Kidney (tissue), 14 donors: ENCODE results near the gene CD226. TPM values are rescaled to one million over a fixed set of nuclear protein-coding genes. Genes with fewer than 3 reads are reported as not detected.

Experiments
- DNase-seq, 5 donors: peaks; one replicate each; pipeline ENCODE4 v3.0.0-alpha.2; 2013 to 2020
- FAIRE-seq: peaks from 2 replicates; lab custom pipeline; 2012; peaks lifted over from hg19 to GRCh38; lab: Jason Lieb, UNC
- H3K27ac ChIP-seq, 2 donors: one replicate each; pipeline ENCODE4 v1.7.0; 2013; ENCODE audit warnings: low read depth in 2 of 2, low read length in 2 of 2, inconsistent platforms in 1 of 2
- H3K27me3 ChIP-seq: one replicate; pipeline ENCODE4 v1.7.1; 2013; ENCODE audit warnings: low read length, inconsistent platforms; ENCODE audit not compliant: control insufficient read depth, insufficient read depth
- H3K36me3 ChIP-seq, 3 donors: one replicate each; pipeline versions ENCODE4 v1.7.0 to v1.7.1; 2013; ENCODE audit warnings: low read length in 3 of 3, control low read depth in 1 of 3, inconsistent platforms in 1 of 3; ENCODE audit not compliant: insufficient read depth in 3 of 3, control insufficient read depth in 2 of 3
- H3K4me1 ChIP-seq, 3 donors: one replicate each; pipeline versions ENCODE4 v1.7.0 to v1.7.1; 2013; ENCODE audit warnings: low read length in 3 of 3, inconsistent platforms in 1 of 3, low read depth in 1 of 3; ENCODE audit not compliant: control insufficient read depth in 2 of 3, insufficient read depth in 2 of 3
- H3K4me3 ChIP-seq, 3 donors: one replicate each; pipeline versions ENCODE4 v1.7.0 to v1.8.1; 2013; ENCODE audit warnings: low read length in 3 of 3, control low read depth in 1 of 3, inconsistent platforms in 1 of 3
- H3K9ac ChIP-seq, 3 donors: one replicate each; pipeline versions ENCODE4 v1.7.0 to v1.7.1; 2013; ENCODE audit warnings: low read length in 3 of 3, control low read depth in 1 of 3, inconsistent platforms in 1 of 3
- H3K9me3 ChIP-seq, 3 donors: one replicate each; pipeline versions ENCODE4 v1.7.0 to v1.7.1; 2013; ENCODE audit warnings: low read length in 3 of 3, control low read depth in 1 of 3, inconsistent platforms in 1 of 3; ENCODE audit not compliant: control insufficient read depth in 2 of 3, insufficient read depth in 1 of 3
- intact Hi-C: fragments of 100-400 bp; cut with DNase I; formaldehyde crosslinking; loops from one replicate; pipeline ENCODE4 v1.11.1; 2022
- polyA plus RNA-seq: library from polyadenylated mRNA; stranded (reverse); fragments of 350-450 nt; fragmentation: Illumina TruSeq; extraction: RNeasy Lipid Tissue Mini Kit (QIAGEN cat#74804); gene quantifications from one replicate; pipeline ENCODE4 v1.2.3, GENCODE V29; 2014; ENCODE audit warnings: low read depth, low replicate concordance; ENCODE audit not compliant: insufficient read depth
- total RNA-seq: library from RNA; stranded (reverse); fragmentation: NEBNext Ultra II Directional; extraction: Animal tissue kit (Norgen Biotek cat#: 25700); gene quantifications from one replicate; pipeline ENCODE4 v1.2.1, GENCODE V29; 2021
- TF ChIP-seq, protein P1 (sequence below): IDR thresholded peaks from 3 replicates; pipeline ENCODE4 v1.5.1; 2012; ENCODE audit warnings: mild to moderate bottlenecking, moderate library complexity, borderline replicate concordance; ENCODE audit not compliant: insufficient read depth; ENCODE audit errors: extremely low read depth
- donor health status: control.
- donor health status: control.
- donor health status: control.
- donor health status: control.
- donor health status: control.
- donor health status: DM: yes; HTN: yes; CAD: no.
- donor health status: Normal renal cell carcinoma (clear cell type).

CD226 gene
- total and polyA plus RNA-seq, 2 donors from 2014 or later = 0.28 to 5.0 TPM

GRCh38 chr18:69841117-69841516, 106.6 kb downstream of the CD226 start:
- no peaks in the 10 kb centered on the region for H3K9me3 ChIP-seq
- H3K4me1 ChIP-seq = no peaks in the 10 kb centered on the region
- H3K9ac ChIP-seq = no peak overlapping the region
- FAIRE-seq (no peak), DNase-seq (peak in 2 of 5 donors; percentile 11 to 16)
- intact Hi-C loops = no loop called here
- no peak overlapping the region for H3K27ac ChIP-seq
- H3K36me3 ChIP-seq = no peaks in the 10 kb centered on the region
- no peak overlapping the region for H3K4me3 ChIP-seq
- no peaks in the 10 kb centered on the region for H3K27me3 ChIP-seq
- TF ChIP-seq, protein P1, sequence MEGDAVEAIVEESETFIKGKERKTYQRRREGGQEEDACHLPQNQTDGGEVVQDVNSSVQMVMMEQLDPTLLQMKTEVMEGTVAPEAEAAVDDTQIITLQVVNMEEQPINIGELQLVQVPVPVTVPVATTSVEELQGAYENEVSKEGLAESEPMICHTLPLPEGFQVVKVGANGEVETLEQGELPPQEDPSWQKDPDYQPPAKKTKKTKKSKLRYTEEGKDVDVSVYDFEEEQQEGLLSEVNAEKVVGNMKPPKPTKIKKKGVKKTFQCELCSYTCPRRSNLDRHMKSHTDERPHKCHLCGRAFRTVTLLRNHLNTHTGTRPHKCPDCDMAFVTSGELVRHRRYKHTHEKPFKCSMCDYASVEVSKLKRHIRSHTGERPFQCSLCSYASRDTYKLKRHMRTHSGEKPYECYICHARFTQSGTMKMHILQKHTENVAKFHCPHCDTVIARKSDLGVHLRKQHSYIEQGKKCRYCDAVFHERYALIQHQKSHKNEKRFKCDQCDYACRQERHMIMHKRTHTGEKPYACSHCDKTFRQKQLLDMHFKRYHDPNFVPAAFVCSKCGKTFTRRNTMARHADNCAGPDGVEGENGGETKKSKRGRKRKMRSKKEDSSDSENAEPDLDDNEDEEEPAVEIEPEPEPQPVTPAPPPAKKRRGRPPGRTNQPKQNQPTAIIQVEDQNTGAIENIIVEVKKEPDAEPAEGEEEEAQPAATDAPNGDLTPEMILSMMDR = no peak

DNA sequence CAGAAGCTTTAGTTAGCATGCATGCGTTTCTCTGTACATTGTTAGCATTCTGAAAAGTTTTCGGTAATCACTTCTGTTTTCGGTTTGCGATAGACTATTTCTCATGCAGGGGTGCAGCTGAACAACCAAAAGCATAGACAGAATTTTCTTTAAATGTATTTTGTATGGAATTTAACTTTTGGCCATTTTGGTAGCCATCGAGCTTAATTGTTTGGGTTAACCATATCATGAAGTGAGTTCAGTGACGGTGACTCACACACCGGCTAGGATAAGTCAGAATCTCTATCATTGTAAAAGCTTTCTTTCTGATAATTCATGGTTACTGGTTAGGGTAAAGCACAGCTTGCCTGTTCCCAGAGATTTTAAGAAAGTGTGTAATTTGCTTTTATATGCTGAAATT, 107.2 kb downstream of the CD226 start:
- Histone ChIP-seq H3K4me3 (no peak overlapping the region), H3K4me1 (no peaks in the 10 kb centered on the region), H3K36me3 (no peaks in the 10 kb centered on the region), H3K9me3 (no peaks in the 10 kb centered on the region), H3K9ac (no peak overlapping the region), H3K27me3 (no peaks in the 10 kb centered on the region), H3K27ac (no peak overlapping the region)
- TF ChIP-seq, protein P1 = no peak
- FAIRE-seq (no peak), DNase-seq (no peak)
- intact Hi-C loops = no loop called here

GRCh38 chr18:69840001-69840400, 107.7 kb downstream of the CD226 start:
- intact Hi-C loops = no loop called here
- Histone ChIP-seq H3K27ac (no peak overlapping the region), H3K4me1 (no peaks in the 10 kb centered on the region), H3K9ac (no peak overlapping the region), H3K9me3 (no peaks in the 10 kb centered on the region), H3K4me3 (no peak overlapping the region), H3K36me3 (no peaks in the 10 kb centered on the region), H3K27me3 (no peaks in the 10 kb centered on the region)
- DNase-seq = no peak
- FAIRE-seq = no peak
- TF ChIP-seq, protein P1 = no peak

DNA sequence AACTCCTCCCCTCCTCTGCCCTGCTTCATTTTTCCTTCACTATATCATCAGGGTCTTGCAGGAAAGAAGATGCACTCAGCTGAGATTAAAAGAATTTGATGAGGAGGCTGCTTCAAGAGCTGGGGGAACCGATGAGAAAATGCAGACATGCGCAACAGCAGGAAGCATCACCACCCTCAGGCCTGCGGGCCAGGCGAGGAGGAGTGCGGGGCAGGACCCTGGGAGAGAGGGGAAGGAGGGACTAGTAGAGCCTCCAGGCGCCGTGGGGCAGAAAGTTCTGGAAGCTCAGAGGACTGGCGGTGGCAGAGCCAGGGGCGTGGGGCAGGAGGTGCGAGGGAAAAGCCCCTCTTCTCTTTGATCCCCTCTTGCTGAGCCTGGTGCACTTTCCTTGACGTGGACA, 108.2 kb downstream of the CD226 start:
- no peaks in the 10 kb centered on the region for H3K9me3 ChIP-seq
- FAIRE-seq = no peak
- no peak overlapping the region for H3K9ac ChIP-seq
- H3K4me1 ChIP-seq = no peaks in the 10 kb centered on the region
- TF ChIP-seq, protein P1 = no peak
- H3K4me3 ChIP-seq = no peak overlapping the region
- H3K27me3 ChIP-seq = no peaks in the 10 kb centered on the region
- intact Hi-C loops = no loop called here
- no peaks in the 10 kb centered on the region for H3K36me3 ChIP-seq
- DNase-seq = peak in 1 of 5 donors; percentile 61
- no peak overlapping the region for H3K27ac ChIP-seq
